ENCODE measurements around the gene BBS9. TPM values are rescaled to one million over a fixed set of nuclear protein-coding genes. Genes with fewer than 3 reads are reported as not detected.

Gene BBS9
- total RNA-seq, 2 experiments from 2014 or later: 16.0 to 20.4 TPM

DNA sequence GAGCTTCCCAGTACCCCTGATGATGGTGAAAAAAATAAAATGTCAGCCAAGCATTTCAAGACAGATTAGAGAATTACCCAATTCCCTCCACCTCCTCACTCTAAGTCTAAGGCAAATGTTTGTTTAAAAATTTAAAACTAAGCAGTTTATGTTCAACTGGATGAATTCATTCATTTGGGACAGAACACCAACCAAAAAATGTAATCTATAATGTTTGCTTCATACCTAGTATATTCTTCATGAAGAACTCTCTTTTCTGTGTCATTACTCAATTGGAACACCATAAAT is 450.3 kb downstream of the BBS9 start:
- Histone ChIP-seq H3K4me1 (ENCODE audit: insufficient read depth, low read length) (no peaks in the 10 kb centered on the region), H3K36me3 (ENCODE audit: insufficient read depth, low read length) (no peaks in the 10 kb centered on the region), H3K27me3 (ENCODE audit: control insufficient read depth in 1 of 2, insufficient read depth in 2 of 2, low read length in 2 of 2) (no peaks in the 10 kb centered on the region), H3K4me3 (ENCODE audit: low read length) (no peak overlapping the region), H3K27ac (ENCODE audit: low read depth in 1 of 2, low read length in 2 of 2) (no peak overlapping the region), H3K9me3 (ENCODE audit: control insufficient read depth in 1 of 2, insufficient read depth in 1 of 2, low read length in 2 of 2) (no peaks in the 10 kb centered on the region)
- CTCF ChIA-PET: no interaction called here
- TF ChIP-seq CTCF (IDR thresholded peaks at IDR 0.05): no peak
- Mint-ChIP-seq H3K27me3 (no peaks in the 10 kb centered on the region), H3K9me3 (peaks cover 2% of the 10 kb centered on the region), H3K36me3 (ENCODE audit: low read depth) (peaks cover 26% of the 10 kb centered on the region), H3K4me1 (ENCODE audit: low read depth) (no peaks in the 10 kb centered on the region), H3K4me3 (no peak overlapping the region), H3K27ac (no peak overlapping the region)
- DNase-seq (no peak), ATAC-seq (ENCODE audit: poor library complexity) (no peak)
- POLR2A ChIA-PET: no interaction called here
- intact Hi-C loops (cut with DNase I, micrococcal nuclease): no loop called here

DNA sequence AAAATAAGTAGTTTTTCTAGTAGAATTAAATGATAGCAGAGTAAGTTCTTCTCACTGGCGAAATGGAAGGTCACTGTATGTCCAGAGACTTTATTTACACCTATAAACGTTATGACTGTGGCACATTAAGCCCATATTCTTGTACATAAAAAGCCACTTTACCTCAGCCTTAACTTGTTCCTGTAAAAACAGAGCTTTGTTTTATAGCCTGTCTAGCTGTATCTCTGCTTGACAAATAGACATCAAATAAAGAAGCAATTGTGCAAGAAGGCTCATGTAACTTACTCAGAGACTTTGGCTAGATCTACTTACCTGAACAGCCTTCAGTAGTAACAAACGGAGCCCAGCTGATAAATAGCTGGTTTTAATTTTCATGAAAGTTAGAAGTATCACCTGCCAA is 451.9 kb downstream of the BBS9 start:
- ATAC-seq (ENCODE audit: poor library complexity) (no peak), DNase-seq (no peak)
- Mint-ChIP-seq H3K9me3 (no peaks in the 10 kb centered on the region), H3K27me3 (no peaks in the 10 kb centered on the region), H3K4me3 (no peak overlapping the region), H3K27ac (no peak overlapping the region), H3K4me1 (ENCODE audit: low read depth) (no peaks in the 10 kb centered on the region), H3K36me3 (ENCODE audit: low read depth) (peaks cover 12% of the 10 kb centered on the region)
- no peaks in the 10 kb centered on the region for H3K4me1 ChIP-seq (ENCODE audit: insufficient read depth, low read length)
- no peak for TF ChIP-seq CTCF (IDR thresholded peaks at IDR 0.05)
- H3K4me3 ChIP-seq (ENCODE audit: low read length): no peak overlapping the region
- intact Hi-C loops (cut with DNase I, micrococcal nuclease): no loop called here
- ChIA-PET POLR2A (no interaction called here), CTCF (no interaction called here)
- H3K27me3 ChIP-seq (ENCODE audit: control insufficient read depth in 1 of 2, insufficient read depth in 2 of 2, low read length in 2 of 2): no peaks in the 10 kb centered on the region
- H3K36me3 ChIP-seq (ENCODE audit: insufficient read depth, low read length): no peaks in the 10 kb centered on the region
- no peaks in the 10 kb centered on the region for H3K9me3 ChIP-seq (ENCODE audit: control insufficient read depth in 1 of 2, insufficient read depth in 1 of 2, low read length in 2 of 2)
- H3K27ac ChIP-seq (ENCODE audit: low read depth in 1 of 2, low read length in 2 of 2): no peak overlapping the region

- Mint-ChIP-seq H3K36me3 (ENCODE audit: low read depth) (peaks cover 7% of the 10 kb centered on the region), H3K27ac (no peak overlapping the region), H3K4me3 (no peak overlapping the region), H3K9me3 (no peaks in the 10 kb centered on the region), H3K27me3 (no peaks in the 10 kb centered on the region), H3K4me1 (ENCODE audit: low read depth) (no peaks in the 10 kb centered on the region)
- no peaks in the 10 kb centered on the region for H3K27me3 ChIP-seq (ENCODE audit: control insufficient read depth in 1 of 2, insufficient read depth in 2 of 2, low read length in 2 of 2)
- intact Hi-C loops (cut with DNase I, micrococcal nuclease): no loop called here
- H3K4me1 ChIP-seq (ENCODE audit: insufficient read depth, low read length): no peaks in the 10 kb centered on the region
- POLR2A ChIA-PET: no interaction called here
- CTCF ChIA-PET: no interaction called here
- no peaks in the 10 kb centered on the region for H3K36me3 ChIP-seq (ENCODE audit: insufficient read depth, low read length)
- H3K27ac ChIP-seq (ENCODE audit: low read depth in 1 of 2, low read length in 2 of 2): no peak overlapping the region
- ATAC-seq (ENCODE audit: poor library complexity): no peak
- DNase-seq: no peak
- no peaks in the 10 kb centered on the region for H3K9me3 ChIP-seq (ENCODE audit: control insufficient read depth in 1 of 2, insufficient read depth in 1 of 2, low read length in 2 of 2)
- no peak for TF ChIP-seq CTCF (IDR thresholded peaks at IDR 0.05)
- H3K4me3 ChIP-seq (ENCODE audit: low read length): no peak overlapping the region
Observed at GRCh38 chr7:33582104-33582503, 452.7 kb downstream of the BBS9 start.
